Measurements from ENCODE around the gene NMT1.

The NMT1 gene

GRCh38 chr17:45123930-45124796, 63.0 kb downstream of the NMT1 start:
- DNase-seq = peak; percentile 80

GRCh38 chr17:45124797-45125122, 63.6 kb downstream of the NMT1 start:
- DNase-seq = peak; percentile 32

- no peak for DNase-seq
These were observed 64.4 kb downstream of the NMT1 start for GRCh38 chr17:45125509-45125908.

- DNase-seq = peak; percentile 19
These were observed 66.1 kb downstream of the NMT1 start for GRCh38 chr17:45127207-45127547.

- DNase-seq = peak; percentile 30
These were observed 66.6 kb downstream of the NMT1 start for GRCh38 chr17:45127548-45128300.

GRCh38 chr17:45128331-45128730, 67.2 kb downstream of the NMT1 start:
- DNase-seq = no peak

GRCh38 chr17:45128989-45129388, 67.9 kb downstream of the NMT1 start:
- DNase-seq = no peak

GRCh38 chr17:45129426-45129939, 68.4 kb downstream of the NMT1 start:
- DNase-seq = no peak

- no peak for DNase-seq
These were observed 69.0 kb downstream of the NMT1 start for GRCh38 chr17:45129940-45130680.

GRCh38 chr17:45130681-45131615, 69.8 kb downstream of the NMT1 start:
- peak; percentile 21 for DNase-seq

- DNase-seq = peak; percentile 44
These were observed 70.7 kb downstream of the NMT1 start for GRCh38 chr17:45131616-45132319.

GRCh38 chr17:45132320-45132571, 71.1 kb downstream of the NMT1 start, which contains the start of gene PLCD3:
Gene PLCD3 (minus strand): TSS chr17:45132515. CDS start chr17:45132410, 105 bp downstream.
- no peak for DNase-seq

- DNase-seq = peak; percentile 88
These were observed 71.7 kb downstream of the NMT1 start for GRCh38 chr17:45132572-45133463.

GRCh38 chr17:45135192-45135977, 74.3 kb downstream of the NMT1 start, which contains the start of gene ACBD4:
Gene ACBD4 (plus strand): TSS chr17:45135687. CDS start chr17:45136145, 458 bp downstream.
- DNase-seq = peak; percentile 99

- DNase-seq = peak; percentile 31
These were observed 75.1 kb downstream of the NMT1 start for GRCh38 chr17:45135978-45136791.

GRCh38 chr17:45136846-45137560, 75.9 kb downstream of the NMT1 start:
- no peak for DNase-seq

GRCh38 chr17:45137561-45138305, 76.6 kb downstream of the NMT1 start:
- no peak for DNase-seq

Measured in hematopoietic multipotent progenitor cell treated with erythropoietin and hydrocortisone succinate and interleukin-3 and kit ligand, for 6 days (in vitro differentiated cells).